GDM1 (cell line): ENCODE measurements around the gene LAIR2.
"Not testable (repeated sequence)": the region's sequence is repeated elsewhere in the genome, so short reads cannot be mapped to it uniquely, and the experiment has no call there.

Experiments used
- DNase-seq: peaks from one replicate; lab custom pipeline; 2025; lab: John Stamatoyannopoulos, UW

LAIR2 gene

GRCh38 chr19:54464630-54465425 lies 37.8 kb upstream of the LAIR2 start:
- DNase-seq: peak; percentile 62

- no peak for DNase-seq
These were observed 37.1 kb upstream of the LAIR2 start for GRCh38 chr19:54465426-54466109.

DNA sequence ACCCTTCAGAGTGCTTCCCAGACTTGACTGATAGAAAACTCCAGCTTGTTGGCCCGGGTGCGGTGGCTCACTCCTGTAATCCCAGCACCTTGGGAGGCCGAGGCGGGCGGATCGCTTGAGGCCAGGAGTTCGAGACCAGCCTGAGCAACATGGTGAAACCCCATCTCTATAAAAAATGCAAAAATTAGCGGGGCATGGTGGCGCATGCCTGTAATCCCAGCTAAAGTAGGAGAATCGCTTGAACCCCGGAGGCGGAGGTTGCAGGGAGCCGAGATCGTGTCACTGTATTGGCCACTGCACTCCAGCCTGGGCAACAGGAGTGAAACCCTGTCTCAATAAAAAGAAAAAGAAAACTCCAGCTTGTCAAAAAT lies 36.5 kb upstream of the LAIR2 start:
- DNase-seq: not testable (repeated sequence)

DNA sequence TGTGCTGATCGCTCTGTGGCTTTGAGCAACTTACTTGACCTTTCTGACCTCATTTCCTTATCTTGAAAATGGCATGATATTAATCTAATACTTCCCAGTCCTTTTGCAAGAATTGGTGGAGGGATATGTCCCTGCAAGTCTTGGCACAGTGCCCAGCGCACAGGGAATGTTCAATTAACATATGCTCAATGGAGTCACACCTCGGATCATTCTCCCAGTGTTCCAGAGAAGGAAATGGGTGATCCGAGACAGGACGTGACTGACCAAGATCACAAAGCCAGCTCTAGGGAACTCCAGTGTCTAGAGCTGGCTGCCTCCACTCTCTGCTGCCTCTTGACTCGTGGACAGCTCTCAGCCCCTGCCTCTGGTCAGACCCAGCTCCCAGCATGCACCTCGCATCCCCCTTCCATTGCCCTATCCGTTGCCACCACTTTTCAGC lies 33.1 kb upstream of the LAIR2 start:
- DNase-seq: no peak

DNA sequence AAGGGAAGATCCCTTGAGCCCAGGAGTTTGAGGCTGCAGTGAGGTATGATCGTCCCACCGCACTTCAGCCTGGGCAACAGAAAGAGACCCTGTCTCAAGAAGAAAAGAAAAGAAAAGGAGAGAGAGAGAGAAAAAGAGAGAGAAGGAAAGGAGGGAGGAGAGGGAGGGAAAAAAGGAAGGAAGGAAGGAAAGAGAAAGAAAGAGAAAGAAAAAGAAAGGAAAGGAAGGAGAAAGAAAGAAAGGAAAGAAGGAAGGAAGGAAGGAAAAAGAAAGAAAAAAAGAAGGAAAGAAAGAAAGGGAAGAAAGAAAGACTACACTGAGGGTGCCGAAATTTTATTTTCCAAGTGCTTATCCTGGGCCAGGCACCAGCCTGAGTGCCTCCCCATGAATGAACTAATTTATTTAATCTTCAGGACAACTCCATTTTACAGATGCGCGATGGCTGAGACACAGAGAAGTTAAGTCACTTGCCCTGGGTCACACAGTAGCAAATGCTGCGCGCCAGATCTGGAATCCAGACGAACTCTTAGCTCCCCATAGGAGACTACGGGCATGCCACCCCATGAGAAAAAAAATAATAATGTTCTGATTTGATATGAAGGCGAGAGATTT lies 32.2 kb upstream of the LAIR2 start:
- DNase-seq: no peak

GRCh38 chr19:54470991-54471782 lies 31.4 kb upstream of the LAIR2 start:
- no peak for DNase-seq

- DNase-seq: no peak
These were observed 29.4 kb upstream of the LAIR2 start, which contains the start of gene CDC42EP5 for GRCh38 chr19:54473071-54473891. TSS of gene CDC42EP5 (minus strand) at chr19:54473296. CDS start at chr19:54465547, 7,749 bp downstream.

DNA sequence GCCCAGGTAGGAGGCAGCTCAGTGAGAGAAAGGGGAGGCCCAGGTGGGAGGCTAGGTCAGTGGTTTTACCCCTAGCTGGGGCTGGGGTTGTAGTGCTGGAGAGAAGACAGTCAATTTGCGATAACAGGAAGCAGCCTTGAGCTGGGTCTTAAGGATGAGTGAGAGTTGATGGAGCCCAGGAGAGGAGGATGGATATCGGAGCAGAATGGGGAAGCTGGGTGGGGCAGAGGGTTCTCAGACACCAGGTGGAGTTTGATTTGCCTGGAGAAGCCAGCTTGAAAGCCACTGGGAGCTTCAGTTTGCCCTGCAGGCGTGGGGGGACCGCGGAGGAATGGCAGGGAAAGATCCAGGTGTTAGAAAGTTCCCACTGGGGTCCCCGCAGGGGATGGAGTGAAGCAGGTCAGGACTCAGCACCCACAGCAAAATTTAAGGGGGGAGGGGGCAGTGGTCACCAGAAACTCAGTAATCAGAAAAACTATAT lies 28.7 kb upstream of the LAIR2 start:
- no peak for DNase-seq

GRCh38 chr19:54475706-54476105 lies 26.9 kb upstream of the LAIR2 start:
- no peak for DNase-seq

DNA sequence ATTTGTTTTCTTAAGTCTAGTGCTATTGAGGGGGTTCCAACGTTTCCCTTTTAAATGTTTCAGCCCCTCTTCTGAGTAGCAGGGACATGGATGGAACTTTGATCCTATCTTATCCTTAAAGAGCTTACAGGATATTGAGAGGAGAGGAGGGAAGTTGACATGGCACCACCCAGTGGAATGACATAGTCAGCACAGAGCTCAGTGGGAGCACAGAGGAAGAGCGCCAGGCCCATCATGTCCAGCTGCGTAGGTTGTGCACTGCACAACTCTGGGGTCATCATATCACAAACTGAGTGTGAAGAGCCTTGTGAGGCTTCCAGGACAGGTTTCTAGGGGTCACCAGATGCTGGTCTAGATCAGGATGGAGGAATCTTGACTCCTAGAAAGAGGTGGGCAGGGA lies 25.0 kb upstream of the LAIR2 start:
- DNase-seq: no peak

DNA sequence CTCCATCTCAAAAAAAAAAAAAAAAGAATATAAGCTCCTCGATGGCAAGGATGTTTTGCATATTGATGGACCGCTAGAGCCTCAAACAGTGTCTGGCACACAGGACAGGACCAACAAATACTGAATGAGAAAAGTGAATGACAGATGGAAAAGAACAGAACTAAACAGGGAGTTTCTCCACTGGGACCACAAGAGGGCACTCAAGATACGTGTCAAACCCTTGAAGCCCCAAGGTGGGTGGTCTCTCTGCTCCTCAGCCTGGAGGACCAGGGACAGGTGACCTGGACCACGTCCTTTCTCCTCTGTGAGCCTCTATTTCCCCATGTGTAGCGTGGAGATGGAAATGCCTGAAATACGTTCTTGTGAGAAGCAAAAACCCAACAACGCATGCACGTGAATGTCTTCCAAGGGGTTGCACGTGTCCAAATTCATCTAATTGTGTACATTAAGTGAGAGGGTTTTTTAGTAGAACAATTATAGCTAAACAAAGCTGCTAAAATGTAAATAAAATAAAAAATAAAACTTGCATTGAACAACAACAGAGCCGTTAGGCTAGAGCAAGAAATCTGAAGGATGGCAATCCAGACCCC lies 23.9 kb upstream of the LAIR2 start:
- peak; percentile 23 for DNase-seq

DNA sequence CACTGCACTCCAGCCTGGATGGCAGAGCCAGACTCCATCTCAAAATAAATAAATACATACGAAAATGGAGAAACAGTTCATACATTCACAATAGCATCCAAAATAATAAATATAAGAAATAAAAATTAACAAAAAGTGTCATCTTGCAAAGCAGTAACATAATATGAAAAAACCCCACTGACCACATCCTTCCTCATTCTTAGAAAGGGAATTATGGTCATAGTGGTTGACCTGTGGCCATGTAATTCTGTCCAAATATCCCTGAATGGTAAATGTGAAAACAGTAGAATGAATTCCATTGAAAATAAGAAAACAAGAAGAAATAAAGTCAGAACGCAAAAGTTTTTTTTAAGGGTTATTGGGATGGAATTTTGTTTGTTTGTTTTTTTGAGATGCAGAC lies 22.6 kb upstream of the LAIR2 start:
- DNase-seq: no peak

- peak; percentile 30 for DNase-seq
These were observed 21.2 kb upstream of the LAIR2 start for GRCh38 chr19:54481326-54481930.

- no peak for DNase-seq
These were observed 19.7 kb upstream of the LAIR2 start for GRCh38 chr19:54482889-54483288.

DNA sequence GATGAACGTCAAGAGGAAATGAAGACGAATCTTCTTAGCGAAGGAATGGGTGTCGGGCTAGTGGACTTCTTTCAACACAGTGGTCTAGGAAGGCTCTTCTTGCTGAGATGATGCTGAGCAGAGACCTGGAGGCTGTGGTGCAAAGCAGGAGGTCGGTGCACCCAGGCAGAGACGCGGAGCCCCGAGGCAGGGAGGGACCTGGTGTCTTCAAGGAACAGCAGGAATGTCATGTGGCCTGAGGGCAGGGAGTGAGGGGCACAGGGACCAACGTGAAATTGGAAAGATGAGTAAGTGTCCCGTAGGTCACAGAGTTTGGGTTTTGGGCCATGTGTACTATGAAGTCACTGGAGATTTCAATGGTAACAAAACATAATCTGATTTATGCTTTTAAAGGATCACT lies 18.2 kb upstream of the LAIR2 start:
- DNase-seq: no peak

DNA sequence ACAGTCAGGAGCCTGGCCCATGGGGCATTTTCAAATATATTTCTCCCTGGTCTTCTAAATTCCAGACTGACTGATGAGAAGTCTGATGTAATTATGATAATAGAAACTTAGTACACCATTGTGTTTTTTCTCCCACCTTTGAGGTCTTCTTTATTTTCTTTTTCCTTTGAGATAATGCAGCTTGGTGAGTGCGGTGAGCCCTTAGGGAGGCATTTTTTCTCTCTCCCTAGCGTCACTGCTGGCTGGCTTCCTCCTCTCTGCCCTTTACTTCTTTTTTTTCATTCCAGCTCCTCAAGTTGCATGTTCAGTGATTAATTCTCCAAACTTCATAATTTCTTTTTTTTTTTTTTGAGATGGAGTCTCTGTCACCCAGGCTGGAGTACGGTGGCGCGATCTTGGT lies 16.8 kb upstream of the LAIR2 start:
- no peak for DNase-seq

- DNase-seq: no peak
These were observed 13.3 kb upstream of the LAIR2 start for GRCh38 chr19:54489341-54489740.

- DNase-seq: no peak
These were observed 12.9 kb upstream of the LAIR2 start for GRCh38 chr19:54489766-54490165.

GRCh38 chr19:54492568-54492967 lies 10.1 kb upstream of the LAIR2 start:
- DNase-seq: no peak

GRCh38 chr19:54493056-54493455 lies 9.6 kb upstream of the LAIR2 start:
- not testable (repeated sequence) for DNase-seq
